Cardiac muscle cell (in vitro differentiated cells and primary cell): ENCODE results near the gene NSD1. TPM values are rescaled to one million over a fixed set of nuclear protein-coding genes. Genes with fewer than 3 reads are reported as not detected.
A peak's percentile ranks its signal among the peaks of the same experiment; 100 is the strongest.

Experiments used
- DNase-seq, 2 donors: peaks; one replicate each; pipeline versions ENCODE4 v3.0.0 to v3.0.0-alpha.2; 2010 to 2017; ENCODE audit warnings: low read depth in 1 of 2, low spot score in 1 of 2
- H3K27ac ChIP-seq: fragments of 200-600 bp; sonication (generic); 2 replicates; pipeline ENCODE4 v1.5.1; 2016
- H3K27me3 ChIP-seq: fragments of 200-600 bp; sonication (generic); 2 replicates; pipeline ENCODE4 v1.6.0; 2016; ENCODE audit warnings: control low read depth
- H3K36me3 ChIP-seq: fragments of 200-600 bp; sonication (generic); 2 replicates; pipeline ENCODE4 v1.5.1; 2016; ENCODE audit warnings: control low read depth
- H3K4me1 ChIP-seq: fragments of 200-600 bp; sonication (generic); 2 replicates; pipeline ENCODE4 v1.8.1; 2017; ENCODE audit warnings: low read depth, mild to moderate bottlenecking, mixed run types
- H3K4me3 ChIP-seq: fragments of 200-600 bp; sonication (generic); 2 replicates; pipeline ENCODE4 v1.5.1; 2016; ENCODE audit warnings: mild to moderate bottlenecking
- H3K9me3 ChIP-seq: fragments of 200-600 bp; sonication (generic); 2 replicates; pipeline ENCODE4 v1.5.1; 2017; ENCODE audit warnings: low read depth, mild to moderate bottlenecking, control low read depth
- polyA plus RNA-seq: library from polyadenylated mRNA; unstranded; fragments of >200 nt; fragmentation: Nextera tagmentation; extraction: Ambion mirVana; gene quantifications from 2 replicates; pipeline ENCODE4 v1.2.1, GENCODE V29; 2016
- total RNA-seq: library from RNA; depleted of rRNA; stranded (reverse); fragments of >200 nt; gene quantifications from 2 replicates; pipeline ENCODE4 v1.2.3, GENCODE V29; 2016
- TF ChIP-seq, protein P1 (sequence below): IDR thresholded peaks from 2 replicates; pipeline ENCODE4 v1.5.1; 2012; ENCODE audit warnings: low read depth, mild to moderate bottlenecking, low read length

NSD1 gene
- total and polyA plus RNA-seq, 2 experiments from 2014 or later: 37.8 to 37.9 TPM

DNA sequence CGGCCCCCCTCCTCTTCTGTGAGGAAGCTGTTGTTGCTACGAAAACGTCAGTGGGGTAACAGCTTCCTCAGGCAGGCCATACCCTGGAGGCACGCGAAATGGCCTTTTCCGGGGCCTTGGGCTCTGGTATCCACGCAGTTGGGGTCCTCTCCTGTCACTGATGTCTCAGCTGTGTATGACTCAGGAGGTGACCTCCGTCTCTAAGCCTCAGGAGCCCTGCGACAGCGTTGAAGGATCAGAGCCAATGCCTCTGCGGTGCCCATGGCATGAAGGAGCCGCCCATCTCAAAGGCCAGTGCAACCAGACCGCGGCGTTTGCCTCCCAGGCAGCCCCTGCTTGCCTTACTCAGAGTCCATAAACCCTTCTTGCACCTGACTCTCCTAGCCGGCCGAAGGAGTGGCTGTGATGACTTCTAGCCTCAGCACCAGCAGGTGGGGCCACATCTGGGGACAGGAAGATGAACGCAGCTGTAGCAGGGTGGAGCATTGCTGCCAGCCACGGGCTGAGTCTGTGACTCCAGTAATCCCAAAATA lies 179.1 kb downstream of the NSD1 start:
- peak in 1 of 2 donors; percentile 20 for DNase-seq
- Histone ChIP-seq H3K27me3 (no peaks in the 10 kb centered on the region), H3K27ac (no peak overlapping the region), H3K36me3 (no peaks in the 10 kb centered on the region), H3K4me3 (peak overlapping the region; percentile 6), H3K9me3 (no peaks in the 10 kb centered on the region), H3K4me1 (no peaks in the 10 kb centered on the region)
- TF ChIP-seq, protein P1, sequence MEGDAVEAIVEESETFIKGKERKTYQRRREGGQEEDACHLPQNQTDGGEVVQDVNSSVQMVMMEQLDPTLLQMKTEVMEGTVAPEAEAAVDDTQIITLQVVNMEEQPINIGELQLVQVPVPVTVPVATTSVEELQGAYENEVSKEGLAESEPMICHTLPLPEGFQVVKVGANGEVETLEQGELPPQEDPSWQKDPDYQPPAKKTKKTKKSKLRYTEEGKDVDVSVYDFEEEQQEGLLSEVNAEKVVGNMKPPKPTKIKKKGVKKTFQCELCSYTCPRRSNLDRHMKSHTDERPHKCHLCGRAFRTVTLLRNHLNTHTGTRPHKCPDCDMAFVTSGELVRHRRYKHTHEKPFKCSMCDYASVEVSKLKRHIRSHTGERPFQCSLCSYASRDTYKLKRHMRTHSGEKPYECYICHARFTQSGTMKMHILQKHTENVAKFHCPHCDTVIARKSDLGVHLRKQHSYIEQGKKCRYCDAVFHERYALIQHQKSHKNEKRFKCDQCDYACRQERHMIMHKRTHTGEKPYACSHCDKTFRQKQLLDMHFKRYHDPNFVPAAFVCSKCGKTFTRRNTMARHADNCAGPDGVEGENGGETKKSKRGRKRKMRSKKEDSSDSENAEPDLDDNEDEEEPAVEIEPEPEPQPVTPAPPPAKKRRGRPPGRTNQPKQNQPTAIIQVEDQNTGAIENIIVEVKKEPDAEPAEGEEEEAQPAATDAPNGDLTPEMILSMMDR: no peak

DNA sequence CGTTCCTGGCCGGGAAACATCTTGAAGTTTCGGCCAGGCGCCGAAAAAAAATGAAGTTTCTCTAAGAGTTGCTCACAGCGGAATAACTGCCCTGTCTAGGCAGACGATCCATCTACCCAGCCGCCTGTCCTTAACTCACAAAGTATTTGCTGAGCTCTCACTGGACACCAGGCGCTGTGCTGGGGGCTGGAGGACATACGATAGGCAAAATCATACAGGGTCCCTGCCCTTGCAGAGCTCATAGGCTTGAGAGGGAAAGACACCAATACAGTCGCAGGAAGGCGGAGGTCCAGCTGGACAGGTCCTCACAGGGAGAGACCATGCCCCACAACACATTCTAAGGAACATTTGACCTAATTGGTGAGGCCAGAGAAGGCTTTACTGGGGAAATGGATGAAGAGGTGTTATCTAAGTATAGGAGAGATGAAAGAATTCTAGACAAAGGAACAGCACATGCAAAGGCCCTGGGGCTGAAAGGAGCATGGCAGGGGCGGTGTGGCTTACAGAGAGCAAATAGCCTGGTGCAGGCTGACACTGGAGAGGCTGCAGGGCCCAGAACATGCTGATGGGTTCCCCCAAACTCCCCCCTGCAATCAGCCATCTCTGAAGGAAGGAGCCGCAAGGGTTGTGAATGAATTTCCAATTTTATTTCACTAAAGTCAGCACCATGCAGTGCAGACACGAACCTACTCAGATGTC lies 180.1 kb downstream of the NSD1 start:
- TF ChIP-seq, protein P1: no peak
- no peak for DNase-seq

DNA sequence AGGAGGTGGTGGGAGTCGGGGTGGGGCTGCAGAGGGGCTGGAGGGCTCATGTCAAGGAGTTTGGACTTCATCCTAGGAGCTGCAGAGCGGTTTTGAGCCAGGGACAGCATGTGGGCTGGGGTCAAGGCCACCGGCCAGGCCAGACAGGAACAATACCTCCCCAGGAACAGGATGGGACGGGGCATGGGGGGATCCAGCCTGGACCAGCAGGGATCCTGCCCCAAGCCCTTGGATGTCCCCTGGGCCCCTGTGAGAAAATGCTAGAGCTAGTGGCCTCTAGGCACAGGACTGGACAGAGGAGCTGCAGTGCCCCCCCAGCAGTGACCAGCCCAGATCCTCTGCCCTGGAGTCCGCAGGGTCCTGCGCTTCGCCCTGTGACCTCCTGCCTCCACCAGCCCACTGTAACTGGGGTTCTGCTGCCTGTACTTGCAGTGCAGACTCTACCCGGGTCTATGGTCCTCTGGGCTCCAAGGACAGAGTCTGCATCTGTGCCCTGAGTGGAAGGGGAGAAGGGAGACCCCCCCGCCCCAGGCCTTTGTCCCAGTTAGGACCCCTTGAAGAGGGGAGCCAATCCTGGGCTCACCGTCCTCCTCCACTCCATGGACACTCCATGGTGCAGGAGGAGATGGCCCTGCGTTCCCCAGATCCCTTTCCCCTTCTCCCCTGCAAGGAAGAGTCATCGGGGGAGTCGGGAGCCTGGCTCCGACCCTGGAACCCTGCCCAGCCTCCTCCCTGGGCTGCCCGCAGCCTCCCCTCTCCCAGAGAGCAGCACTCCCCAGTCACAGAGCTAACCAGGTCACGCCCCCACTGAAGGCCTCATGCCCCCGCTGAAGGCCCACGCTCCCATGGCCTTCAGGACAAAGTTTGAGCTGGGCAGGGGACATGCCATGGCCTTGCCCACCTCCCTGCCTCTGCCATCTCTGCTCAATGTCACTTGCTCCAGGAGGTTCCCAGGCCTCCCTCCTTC lies 181.1 kb downstream of the NSD1 start:
- Histone ChIP-seq H3K27me3 (no peaks in the 10 kb centered on the region), H3K4me3 (no peak overlapping the region), H3K36me3 (no peaks in the 10 kb centered on the region), H3K27ac (no peak overlapping the region), H3K4me1 (no peaks in the 10 kb centered on the region), H3K9me3 (no peaks in the 10 kb centered on the region)
- TF ChIP-seq, protein P1: no peak
- no peak for DNase-seq

More for the DNA sequence above, 180.1 kb downstream of the NSD1 start:
- no peaks in the 10 kb centered on the region for H3K4me1 ChIP-seq
- no peak overlapping the region for H3K4me3 ChIP-seq
- no peaks in the 10 kb centered on the region for H3K27me3 ChIP-seq
- no peaks in the 10 kb centered on the region for H3K36me3 ChIP-seq
- H3K27ac ChIP-seq: no peak overlapping the region
- no peaks in the 10 kb centered on the region for H3K9me3 ChIP-seq

DNA sequence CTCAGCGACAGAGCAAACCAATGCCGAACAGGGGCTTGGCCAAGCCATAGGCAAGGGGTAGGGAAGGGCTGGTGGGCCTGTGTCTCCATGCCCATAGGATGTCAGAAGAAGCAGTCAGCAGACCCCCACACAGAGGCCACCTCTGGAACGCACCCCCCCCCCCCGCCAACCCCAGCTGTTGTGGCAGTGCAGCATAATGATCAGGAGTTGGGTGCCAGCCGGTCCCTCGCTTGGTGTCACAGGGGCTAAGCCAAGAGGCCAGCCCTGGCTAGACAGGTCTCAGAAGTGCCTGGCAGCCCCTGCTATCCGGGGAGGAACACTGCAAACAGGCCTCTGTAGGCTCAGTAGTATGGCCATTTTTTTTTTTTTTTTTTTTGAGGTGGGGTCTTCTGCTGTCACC lies 181.8 kb downstream of the NSD1 start:
- Histone ChIP-seq H3K27ac (no peak overlapping the region), H3K4me1 (no peaks in the 10 kb centered on the region), H3K9me3 (no peaks in the 10 kb centered on the region), H3K36me3 (no peaks in the 10 kb centered on the region), H3K4me3 (no peak overlapping the region), H3K27me3 (no peaks in the 10 kb centered on the region)
- TF ChIP-seq, protein P1: no peak
- no peak for DNase-seq

DNA sequence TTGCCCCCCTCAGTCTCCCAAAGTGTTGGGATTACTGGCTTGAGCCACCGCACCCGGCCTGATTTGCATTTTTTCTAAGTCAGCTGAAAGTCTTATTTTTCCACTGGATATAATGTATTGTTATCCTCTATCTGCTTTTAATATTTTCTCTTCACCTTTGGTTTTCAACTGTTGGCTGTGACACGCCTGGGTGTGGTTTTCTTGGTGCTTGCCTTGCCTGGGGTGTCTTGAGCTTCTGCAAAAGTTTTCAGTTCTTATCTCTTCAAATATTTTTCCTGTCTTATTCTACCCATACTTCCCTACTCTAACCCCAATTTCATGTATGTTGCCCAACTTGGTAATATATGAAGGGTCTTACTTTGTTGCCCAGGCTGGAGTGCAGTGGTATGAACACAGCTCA lies 182.4 kb downstream of the NSD1 start:
- Histone ChIP-seq H3K36me3 (no peaks in the 10 kb centered on the region), H3K27me3 (no peaks in the 10 kb centered on the region)
- DNase-seq: no peak

More for the DNA sequence above, 182.4 kb downstream of the NSD1 start:
- no peaks in the 10 kb centered on the region for H3K9me3 ChIP-seq
- no peak overlapping the region for H3K27ac ChIP-seq
- TF ChIP-seq, protein P1: no peak
- no peak overlapping the region for H3K4me3 ChIP-seq
- H3K4me1 ChIP-seq: no peaks in the 10 kb centered on the region
